ENCODE data around the gene TTC32.
"Not testable (repeated sequence)": the region's sequence is repeated elsewhere in the genome, so short reads cannot be mapped to it uniquely, and the experiment has no call there.

TTC32 gene

DNA sequence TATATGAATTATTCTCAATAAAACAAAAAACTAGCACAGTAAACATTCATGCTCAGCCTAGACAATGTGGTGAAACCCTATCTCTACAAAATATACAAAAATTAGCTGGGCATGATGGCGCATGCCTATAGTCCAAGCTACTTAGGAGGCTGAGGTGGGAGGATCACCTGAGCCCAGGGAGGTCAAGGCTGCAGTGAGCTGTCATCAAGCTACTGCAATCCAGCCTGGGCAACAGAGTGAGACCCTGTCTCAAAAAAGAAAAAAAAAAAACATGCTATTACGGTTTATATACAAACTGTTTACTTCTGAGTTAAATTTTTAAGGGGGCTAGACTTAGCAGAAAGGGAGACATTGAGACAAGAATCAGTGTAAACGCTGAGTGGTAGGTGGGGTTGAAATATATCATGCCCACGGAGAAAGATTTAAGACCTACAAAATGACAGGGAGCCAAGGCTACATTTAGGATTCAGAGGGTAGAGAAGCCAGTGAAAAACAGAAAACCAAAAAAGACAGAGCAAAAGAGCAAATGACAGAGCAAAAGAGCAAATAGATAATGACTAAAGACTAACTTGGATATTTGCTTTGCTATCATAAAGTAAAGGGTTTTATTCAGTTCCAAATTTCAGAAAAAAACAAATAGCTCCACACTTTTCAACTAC lies 7.5 kb downstream of the TTC32 start:
- DNase-seq, result no peak
- H3K4me3 ChIP-seq (ENCODE audit: low read length), result no peak overlapping the region
- H4K20me1 ChIP-seq (ENCODE audit: insufficient read depth, low read length), result 0 out of 2 replicates have a peak, but pooled peaks cover 3% of the 10 kb centered on the region
- no peak overlapping the region for H3K9ac ChIP-seq (ENCODE audit: low read length)
- no peaks in the 10 kb centered on the region for H3K27me3 ChIP-seq (replicated peaks; ENCODE audit: insufficient read depth, low read length)
- TF ChIP-seq EZH2 (optimal IDR thresholded peaks at IDR 0.05; ENCODE audit: low read depth, low read length), result no peak
- TF ChIP-seq EZH2phosphoT487 (IDR thresholded peaks at IDR 0.05; ENCODE audit: low read length), result no peak
- TF ChIP-seq, protein P1, sequence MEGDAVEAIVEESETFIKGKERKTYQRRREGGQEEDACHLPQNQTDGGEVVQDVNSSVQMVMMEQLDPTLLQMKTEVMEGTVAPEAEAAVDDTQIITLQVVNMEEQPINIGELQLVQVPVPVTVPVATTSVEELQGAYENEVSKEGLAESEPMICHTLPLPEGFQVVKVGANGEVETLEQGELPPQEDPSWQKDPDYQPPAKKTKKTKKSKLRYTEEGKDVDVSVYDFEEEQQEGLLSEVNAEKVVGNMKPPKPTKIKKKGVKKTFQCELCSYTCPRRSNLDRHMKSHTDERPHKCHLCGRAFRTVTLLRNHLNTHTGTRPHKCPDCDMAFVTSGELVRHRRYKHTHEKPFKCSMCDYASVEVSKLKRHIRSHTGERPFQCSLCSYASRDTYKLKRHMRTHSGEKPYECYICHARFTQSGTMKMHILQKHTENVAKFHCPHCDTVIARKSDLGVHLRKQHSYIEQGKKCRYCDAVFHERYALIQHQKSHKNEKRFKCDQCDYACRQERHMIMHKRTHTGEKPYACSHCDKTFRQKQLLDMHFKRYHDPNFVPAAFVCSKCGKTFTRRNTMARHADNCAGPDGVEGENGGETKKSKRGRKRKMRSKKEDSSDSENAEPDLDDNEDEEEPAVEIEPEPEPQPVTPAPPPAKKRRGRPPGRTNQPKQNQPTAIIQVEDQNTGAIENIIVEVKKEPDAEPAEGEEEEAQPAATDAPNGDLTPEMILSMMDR (IDR thresholded peaks at IDR 0.05; ENCODE audit: low read length), result no peak
- H3K79me2 ChIP-seq (ENCODE audit: low read length), result peaks cover 19% of the 10 kb centered on the region
- no peaks in the 10 kb centered on the region for H3K9me3 ChIP-seq (replicated peaks; ENCODE audit: insufficient read depth, low read length)
- H3K36me3 ChIP-seq (replicated peaks; ENCODE audit: insufficient read depth, low read length), result no peaks in the 10 kb centered on the region
- H2AFZ ChIP-seq (ENCODE audit: low read length), result no peak overlapping the region
- no peaks in the 10 kb centered on the region for H3K9me2 ChIP-seq (replicated peaks; ENCODE audit: insufficient read depth, low read length)
- H3K4me2 ChIP-seq (ENCODE audit: low read depth, low read length), result no peak overlapping the region
- H3F3A ChIP-seq (ENCODE audit: insufficient read depth, low read length), result no peaks in the 10 kb centered on the region
- H3K4me1 ChIP-seq (ENCODE audit: low read length), result 0 out of 2 replicates have a peak, but pooled peaks cover 3% of the 10 kb centered on the region
- H3K27ac ChIP-seq (ENCODE audit: low read length), result no peak overlapping the region

- no peaks in the 10 kb centered on the region for H3K36me3 ChIP-seq (replicated peaks; ENCODE audit: insufficient read depth, low read length)
- H3K9ac ChIP-seq (ENCODE audit: low read length), result no peak overlapping the region
- no peaks in the 10 kb centered on the region for H3K9me2 ChIP-seq (replicated peaks; ENCODE audit: insufficient read depth, low read length)
- no peak overlapping the region for H3K27ac ChIP-seq (ENCODE audit: low read length)
- H3F3A ChIP-seq (ENCODE audit: insufficient read depth, low read length), result no peaks in the 10 kb centered on the region
- H4K20me1 ChIP-seq (ENCODE audit: insufficient read depth, low read length), result 0 out of 2 replicates have a peak, but pooled peaks cover 3% of the 10 kb centered on the region
- no peak overlapping the region for H3K4me3 ChIP-seq (ENCODE audit: low read length)
- TF ChIP-seq EZH2 (optimal IDR thresholded peaks at IDR 0.05; ENCODE audit: low read depth, low read length) (no peak), EZH2phosphoT487 (IDR thresholded peaks at IDR 0.05; ENCODE audit: low read length) (no peak)
- TF ChIP-seq, protein P1 (IDR thresholded peaks at IDR 0.05; ENCODE audit: low read length), result no peak
- no peak overlapping the region for H3K4me2 ChIP-seq (ENCODE audit: low read depth, low read length)
- no peak for DNase-seq
- no peak overlapping the region for H2AFZ ChIP-seq (ENCODE audit: low read length)
- 0 out of 2 replicates have a peak, but pooled peaks cover 8% of the 10 kb centered on the region for H3K4me1 ChIP-seq (ENCODE audit: low read length)
- H3K79me2 ChIP-seq (ENCODE audit: low read length), result peaks cover 14% of the 10 kb centered on the region
- no peaks in the 10 kb centered on the region for H3K27me3 ChIP-seq (replicated peaks; ENCODE audit: insufficient read depth, low read length)
- H3K9me3 ChIP-seq (replicated peaks; ENCODE audit: insufficient read depth, low read length), result no peaks in the 10 kb centered on the region
Observed at GRCh38 chr2:19893520-19894133, 8.2 kb downstream of the TTC32 start.

DNA sequence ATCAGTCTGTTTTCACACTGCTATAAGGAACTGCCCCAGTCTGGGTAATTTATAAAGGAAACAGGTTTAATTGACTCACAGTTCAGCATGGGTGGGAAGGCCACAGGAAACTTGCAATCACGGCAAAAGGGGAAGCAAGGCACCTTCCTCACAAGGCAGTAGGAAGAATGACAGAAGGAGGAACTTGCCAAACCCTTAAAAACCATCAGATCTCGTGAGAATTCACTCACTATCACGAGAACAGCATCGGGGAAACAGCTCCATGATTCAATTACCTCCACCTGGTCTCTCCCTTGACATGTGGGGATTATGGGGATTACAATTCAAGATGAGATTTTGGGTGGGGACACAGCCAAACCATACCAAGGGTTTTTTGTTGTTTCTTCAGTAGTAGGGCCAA lies 9.8 kb downstream of the TTC32 start:
- H4K20me1 ChIP-seq (ENCODE audit: insufficient read depth, low read length); DNase-seq; H3K9ac ChIP-seq (ENCODE audit: low read length); H3K9me2 ChIP-seq (replicated peaks; ENCODE audit: insufficient read depth, low read length); H3K9me3 ChIP-seq (replicated peaks; ENCODE audit: insufficient read depth, low read length); H3K27me3 ChIP-seq (replicated peaks; ENCODE audit: insufficient read depth, low read length); H3K4me3 ChIP-seq (ENCODE audit: low read length); H3F3A ChIP-seq (ENCODE audit: insufficient read depth, low read length); H3K36me3 ChIP-seq (replicated peaks; ENCODE audit: insufficient read depth, low read length); H2AFZ ChIP-seq (ENCODE audit: low read length); H3K4me2 ChIP-seq (ENCODE audit: low read depth, low read length); H3K79me2 ChIP-seq (ENCODE audit: low read length); H3K27ac ChIP-seq (ENCODE audit: low read length); H3K4me1 ChIP-seq (ENCODE audit: low read length): not testable (repeated sequence)

- DNase-seq, result no peak
- Histone ChIP-seq H3K9me3 (replicated peaks; ENCODE audit: insufficient read depth, low read length) (no peaks in the 10 kb centered on the region), H3K4me1 (ENCODE audit: low read length) (0 out of 2 replicates have a peak, but pooled peaks cover 8% of the 10 kb centered on the region), H3K4me2 (ENCODE audit: low read depth, low read length) (no peak overlapping the region), H3F3A (ENCODE audit: insufficient read depth, low read length) (no peaks in the 10 kb centered on the region), H3K4me3 (ENCODE audit: low read length) (no peak overlapping the region), H4K20me1 (ENCODE audit: insufficient read depth, low read length) (no peaks in the 10 kb centered on the region), H3K27me3 (replicated peaks; ENCODE audit: insufficient read depth, low read length) (no peaks in the 10 kb centered on the region), H3K79me2 (ENCODE audit: low read length) (no peaks in the 10 kb centered on the region), H3K36me3 (replicated peaks; ENCODE audit: insufficient read depth, low read length) (no peaks in the 10 kb centered on the region), H3K27ac (ENCODE audit: low read length) (no peak overlapping the region), H2AFZ (ENCODE audit: low read length) (no peak overlapping the region; the same call in 1 of the 2 replicates), H3K9me2 (replicated peaks; ENCODE audit: insufficient read depth, low read length) (no peaks in the 10 kb centered on the region), H3K9ac (ENCODE audit: low read length) (no peak overlapping the region)
- TF ChIP-seq, protein P1 (IDR thresholded peaks at IDR 0.05; ENCODE audit: low read length), result no peak
- TF ChIP-seq EZH2phosphoT487 (IDR thresholded peaks at IDR 0.05; ENCODE audit: low read length), result no peak
- no peak for TF ChIP-seq EZH2 (optimal IDR thresholded peaks at IDR 0.05; ENCODE audit: low read depth, low read length)
Observed at GRCh38 chr2:19890104-19890503, 11.7 kb downstream of the TTC32 start.
